ENCODE results near the gene TOX4. TPM values are rescaled to one million over a fixed set of nuclear protein-coding genes. Genes with fewer than 3 reads are reported as not detected.

Gene TOX4
- total RNA-seq, 2 donors from 2014 or later = 60.0 to 61.5 TPM

DNA sequence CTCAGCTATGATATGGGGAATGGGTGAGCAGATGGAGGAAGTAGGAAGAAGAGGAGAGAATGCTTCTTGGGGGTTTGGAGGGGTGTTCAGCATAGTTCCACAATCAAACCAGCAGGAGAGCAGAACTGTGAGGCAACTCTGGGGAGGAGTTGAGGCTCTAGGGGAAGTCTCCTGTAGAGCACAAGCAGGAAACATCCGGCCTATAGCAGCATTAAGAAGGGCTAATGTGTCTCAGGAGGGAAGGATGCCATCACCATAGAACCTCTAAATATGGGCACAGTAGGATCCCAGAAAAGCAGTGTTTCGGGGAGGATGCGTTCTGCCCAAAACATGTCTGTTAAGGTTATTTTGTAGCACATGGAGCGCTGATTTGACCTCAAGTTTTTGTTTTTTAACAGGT, 57.6 kb downstream of the TOX4 start:
- peaks cover 13% of the 10 kb centered on the region for H3K4me1 ChIP-seq (ENCODE audit: control insufficient read depth, insufficient read depth, low read length)
- no peaks in the 10 kb centered on the region for H3K9me3 Mint-ChIP-seq
- H3K9ac ChIP-seq (ENCODE audit: extremely low read depth, low read length, poor library complexity, severe bottlenecking) = peak overlapping the region; percentile 48
- H3K36me3 ChIP-seq (ENCODE audit: control insufficient read depth, insufficient read depth, low read length) = no peaks in the 10 kb centered on the region
- 0 to 7% methylated on average over 2 to 4 of the region's 4 CpGs for WGBS, 2 experiments (ENCODE audit: insufficient coverage in 1 of 2, insufficient read length in 1 of 2)
- TF ChIP-seq, protein P1, sequence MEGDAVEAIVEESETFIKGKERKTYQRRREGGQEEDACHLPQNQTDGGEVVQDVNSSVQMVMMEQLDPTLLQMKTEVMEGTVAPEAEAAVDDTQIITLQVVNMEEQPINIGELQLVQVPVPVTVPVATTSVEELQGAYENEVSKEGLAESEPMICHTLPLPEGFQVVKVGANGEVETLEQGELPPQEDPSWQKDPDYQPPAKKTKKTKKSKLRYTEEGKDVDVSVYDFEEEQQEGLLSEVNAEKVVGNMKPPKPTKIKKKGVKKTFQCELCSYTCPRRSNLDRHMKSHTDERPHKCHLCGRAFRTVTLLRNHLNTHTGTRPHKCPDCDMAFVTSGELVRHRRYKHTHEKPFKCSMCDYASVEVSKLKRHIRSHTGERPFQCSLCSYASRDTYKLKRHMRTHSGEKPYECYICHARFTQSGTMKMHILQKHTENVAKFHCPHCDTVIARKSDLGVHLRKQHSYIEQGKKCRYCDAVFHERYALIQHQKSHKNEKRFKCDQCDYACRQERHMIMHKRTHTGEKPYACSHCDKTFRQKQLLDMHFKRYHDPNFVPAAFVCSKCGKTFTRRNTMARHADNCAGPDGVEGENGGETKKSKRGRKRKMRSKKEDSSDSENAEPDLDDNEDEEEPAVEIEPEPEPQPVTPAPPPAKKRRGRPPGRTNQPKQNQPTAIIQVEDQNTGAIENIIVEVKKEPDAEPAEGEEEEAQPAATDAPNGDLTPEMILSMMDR (conservative IDR thresholded peaks at IDR 0.05) = no peak
- H3K4me1 Mint-ChIP-seq = peaks cover 46% of the 10 kb centered on the region
- peak overlapping the region; percentile 73 for H3K27ac ChIP-seq (ENCODE audit: low read depth, low read length)
- H3K27me3 Mint-ChIP-seq (ENCODE audit: insufficient read depth) = no peaks in the 10 kb centered on the region
- no peaks in the 10 kb centered on the region for H3K27me3 ChIP-seq (ENCODE audit: control insufficient read depth, insufficient read depth, low read length, poor library complexity, severe bottlenecking)
- H3K27ac Mint-ChIP-seq = peak overlapping the region; percentile 93
- peaks cover 7% of the 10 kb centered on the region for H3K36me3 Mint-ChIP-seq (ENCODE audit: low read depth)
- no peaks in the 10 kb centered on the region for H3K9me3 ChIP-seq (ENCODE audit: control insufficient read depth, low read length)
- H3K4me3 Mint-ChIP-seq = peak overlapping the region; percentile 90
- peak overlapping the region; percentile 99 for H3K4me3 ChIP-seq (ENCODE audit: low read length)
- DNase-seq = peak; percentile 85

DNA sequence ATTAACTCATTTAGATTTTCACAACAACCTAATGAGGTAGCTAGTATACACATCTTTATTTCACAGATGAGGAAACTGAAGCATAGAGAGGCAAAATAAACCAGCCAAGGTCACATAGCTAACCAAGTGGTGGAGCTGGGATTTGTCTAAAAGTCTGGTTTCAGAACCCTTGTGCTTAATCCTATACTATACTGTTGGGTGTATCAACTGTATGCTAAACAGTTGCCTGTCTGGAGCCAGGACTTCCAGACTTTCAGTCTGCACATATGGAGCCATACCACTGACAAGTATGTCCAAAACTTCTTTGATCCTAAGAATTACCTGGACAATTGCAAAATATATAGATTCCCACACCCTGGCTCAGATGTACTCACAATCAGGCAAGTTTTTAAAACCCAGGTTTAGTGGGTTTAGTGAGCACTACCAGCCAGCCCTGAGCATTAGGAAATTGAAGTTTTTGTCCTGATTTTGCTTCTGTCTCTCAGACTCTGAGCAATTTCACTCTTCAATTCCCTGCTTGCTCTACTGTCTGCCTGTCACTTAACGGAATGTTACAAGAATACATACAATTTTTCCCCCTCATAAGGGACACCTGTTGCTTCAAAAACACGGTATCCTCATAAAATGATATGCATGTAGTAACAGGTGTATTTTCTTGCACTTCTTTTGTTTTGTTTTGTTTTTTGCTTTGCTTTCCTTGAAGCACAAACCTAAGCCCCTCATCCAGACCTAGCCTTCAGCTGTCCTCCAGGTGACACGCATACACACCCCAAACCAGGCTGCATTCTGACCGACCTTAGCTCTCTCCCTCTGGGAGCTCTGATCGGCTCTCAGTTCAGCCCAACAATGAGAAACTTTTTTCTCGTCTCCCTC, 58.8 kb downstream of the TOX4 start:
- no peaks in the 10 kb centered on the region for H3K9me3 Mint-ChIP-seq
- Histone ChIP-seq H3K9ac (ENCODE audit: extremely low read depth, low read length, poor library complexity, severe bottlenecking) (peak overlapping the region; percentile 85), H3K4me1 (ENCODE audit: control insufficient read depth, insufficient read depth, low read length) (peaks cover 15% of the 10 kb centered on the region), H3K27me3 (ENCODE audit: control insufficient read depth, insufficient read depth, low read length, poor library complexity, severe bottlenecking) (no peaks in the 10 kb centered on the region), H3K27ac (ENCODE audit: low read depth, low read length) (peak overlapping the region; percentile 98), H3K4me3 (ENCODE audit: low read length) (peak overlapping the region; percentile 99), H3K9me3 (ENCODE audit: control insufficient read depth, low read length) (no peaks in the 10 kb centered on the region), H3K36me3 (ENCODE audit: control insufficient read depth, insufficient read depth, low read length) (no peaks in the 10 kb centered on the region)
- WGBS, 2 experiments (ENCODE audit: insufficient coverage in 1 of 2, insufficient read length in 1 of 2) = 0 to 3% methylated on average over 1 to 5 of the region's 6 CpGs
- peaks cover 46% of the 10 kb centered on the region for H3K4me1 Mint-ChIP-seq
- TF ChIP-seq, protein P1 (conservative IDR thresholded peaks at IDR 0.05) = no peak
- peak overlapping the region; percentile 95 for H3K27ac Mint-ChIP-seq
- H3K4me3 Mint-ChIP-seq = peak overlapping the region; percentile 90
- H3K27me3 Mint-ChIP-seq (ENCODE audit: insufficient read depth) = no peaks in the 10 kb centered on the region
- H3K36me3 Mint-ChIP-seq (ENCODE audit: low read depth) = peaks cover 7% of the 10 kb centered on the region
- DNase-seq = no peak

DNA sequence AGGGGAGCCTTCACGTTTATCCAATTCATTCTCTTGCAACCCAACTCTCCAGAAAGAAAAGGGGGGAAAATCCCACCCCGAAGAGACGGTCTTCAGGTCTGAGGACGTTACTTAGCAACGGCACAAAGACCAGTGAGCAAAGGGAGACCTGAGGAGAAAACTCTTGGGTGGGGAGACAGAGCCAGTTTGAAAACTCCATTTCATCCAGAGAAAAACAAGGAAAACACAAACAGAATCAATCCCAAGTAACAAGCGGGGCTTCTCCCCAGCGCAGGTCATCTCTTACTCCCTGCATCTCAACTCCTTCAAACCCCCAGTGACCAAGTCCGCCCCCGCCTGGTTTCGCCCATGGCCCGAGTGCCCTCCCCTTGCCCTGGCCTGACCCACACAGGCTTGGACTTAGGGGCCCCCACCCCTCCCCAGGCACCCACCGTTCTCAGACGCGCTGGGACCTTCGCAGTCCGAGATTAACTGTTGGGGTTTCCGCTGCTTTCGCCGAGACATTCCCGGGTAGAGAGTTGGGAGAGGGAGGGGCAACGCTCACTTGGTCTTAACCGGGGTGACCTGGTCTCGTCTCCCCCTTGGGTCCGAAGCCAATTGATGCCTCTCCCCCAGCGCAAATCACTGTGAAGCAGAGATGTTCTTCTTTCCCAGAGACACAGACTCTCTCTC, 59.6 kb downstream of the TOX4 start:
- peaks cover 7% of the 10 kb centered on the region for H3K36me3 Mint-ChIP-seq (ENCODE audit: low read depth)
- TF ChIP-seq, protein P1 (conservative IDR thresholded peaks at IDR 0.05) = no peak
- no peaks in the 10 kb centered on the region for H3K27me3 Mint-ChIP-seq (ENCODE audit: insufficient read depth)
- H3K27me3 ChIP-seq (ENCODE audit: control insufficient read depth, insufficient read depth, low read length, poor library complexity, severe bottlenecking) = no peaks in the 10 kb centered on the region
- peak overlapping the region; percentile 95 for H3K27ac Mint-ChIP-seq
- H3K4me3 ChIP-seq (ENCODE audit: low read length) = peak overlapping the region; percentile 99
- DNase-seq = peak; percentile 75
- peak overlapping the region; percentile 85 for H3K9ac ChIP-seq (ENCODE audit: extremely low read depth, low read length, poor library complexity, severe bottlenecking)
- H3K4me1 Mint-ChIP-seq = peaks cover 46% of the 10 kb centered on the region
- 0% methylated on average over 5 to 25 of the region's 25 CpGs for WGBS, 2 experiments (ENCODE audit: insufficient coverage in 1 of 2, insufficient read length in 1 of 2)
- H3K4me3 Mint-ChIP-seq = peak overlapping the region; percentile 90
- H3K27ac ChIP-seq (ENCODE audit: low read depth, low read length) = peak overlapping the region; percentile 98
- no peaks in the 10 kb centered on the region for H3K36me3 ChIP-seq (ENCODE audit: control insufficient read depth, insufficient read depth, low read length)
- H3K9me3 Mint-ChIP-seq = no peaks in the 10 kb centered on the region
- no peaks in the 10 kb centered on the region for H3K9me3 ChIP-seq (ENCODE audit: control insufficient read depth, low read length)
- peaks cover 15% of the 10 kb centered on the region for H3K4me1 ChIP-seq (ENCODE audit: control insufficient read depth, insufficient read depth, low read length)

Data from endodermal cell (in vitro differentiated cells).